ENCODE data around the gene CCDC9.

The CCDC9 gene

GRCh38 chr19:47255879-47256692 is at the start of gene CCDC9:
CCDC9 (plus strand) TSS chr19:47256525; CDS start chr19:47258401, 1,876 bp downstream.
- DNase-seq, result peak in 3 of 4 experiments; percentile 96 to 99 (median 96)

- no peak for DNase-seq
Measured at GRCh38 chr19:47209319-47210179, 46.8 kb upstream of the CCDC9 start.

GRCh38 chr19:47210180-47210490 is 46.2 kb upstream of the CCDC9 start:
- no peak for DNase-seq

- peak; percentile 56 to 77 (median 62) for DNase-seq
Measured at GRCh38 chr19:47210689-47211316, 45.5 kb upstream of the CCDC9 start.

- no peak for DNase-seq
Measured at GRCh38 chr19:47215581-47215980, 40.7 kb upstream of the CCDC9 start.

GRCh38 chr19:47221080-47221841 is 35.1 kb upstream of the CCDC9 start:
- DNase-seq, result no peak

GRCh38 chr19:47221890-47222289 is 34.4 kb upstream of the CCDC9 start:
- DNase-seq, result no peak

GRCh38 chr19:47225746-47226425 is 30.4 kb upstream of the CCDC9 start:
- peak; percentile 68 to 80 (median 75) for DNase-seq

- peak in 1 of 4 experiments; percentile 12 for DNase-seq
Measured at GRCh38 chr19:47226426-47227351, 29.6 kb upstream of the CCDC9 start.

- peak in 2 of 4 experiments; percentile 11 to 26 for DNase-seq
Measured at GRCh38 chr19:47227352-47228167, 28.8 kb upstream of the CCDC9 start.

GRCh38 chr19:47228168-47228936 is 28.0 kb upstream of the CCDC9 start:
- peak in 2 of 4 experiments; percentile 26 to 30 for DNase-seq

GRCh38 chr19:47228937-47229675 is 27.2 kb upstream of the CCDC9 start:
- no peak for DNase-seq

GRCh38 chr19:47229676-47230053 is 26.7 kb upstream of the CCDC9 start:
- DNase-seq, result no peak

GRCh38 chr19:47230054-47230920 is 26.0 kb upstream of the CCDC9 start:
- DNase-seq, result peak; percentile 60 to 81 (median 68)

- DNase-seq, result no peak
Measured at GRCh38 chr19:47230921-47231214, 25.5 kb upstream of the CCDC9 start, which contains the start of gene BBC3. BBC3 (minus strand) TSS chr19:47231199; CDS start chr19:47228431, 2,768 bp downstream.

- DNase-seq, result peak; percentile 69 to 85 (median 80)
Measured at GRCh38 chr19:47231215-47232054, 24.9 kb upstream of the CCDC9 start.
